ENCODE results near the gene RBFOX2. TPM values are rescaled to one million over a fixed set of nuclear protein-coding genes. Genes with fewer than 3 reads are reported as not detected.

Gene RBFOX2
- total and polyA plus RNA-seq, 2 donors (not counting 1 experiment from before 2014, with no cell fraction given) = not detected

- no peak overlapping the region for H3K27ac ChIP-seq (ENCODE audit: low read length in 2 of 2)
- H3K9ac ChIP-seq (ENCODE audit: low read length) = no peak overlapping the region
- Mint-ChIP-seq H3K27ac (no peak overlapping the region), H3K4me3 (no peak overlapping the region), H3K27me3 (peaks cover 65% of the 10 kb centered on the region), H3K9me3 (ENCODE audit: insufficient read depth) (no peaks in the 10 kb centered on the region), H3K4me1 (no peaks in the 10 kb centered on the region)
- H3K27me3 ChIP-seq (replicated peaks in 1 of 4; ENCODE audit: control extremely low read depth in 1 of 4, control insufficient read depth in 3 of 4, insufficient read depth in 4 of 4, low read length in 3 of 4) = peaks cover 0 to 46% (median 36%) of the 10 kb centered on the region in 4 experiments
- H3K4me3 ChIP-seq (ENCODE audit: control extremely low read depth in 1 of 5, extremely low read depth in 1 of 5, insufficient read depth in 1 of 5, low read depth in 2 of 5, low read length in 4 of 5) = no peak overlapping the region
- no peak overlapping the region for H3K4me2 ChIP-seq (replicated peaks; ENCODE audit: low read depth, low read length, poor library complexity, severe bottlenecking)
- ChIA-PET POLR2A (interaction anchor here (0.6 kb wide), 1 partner anchor 40 kb away, joined by 4 read pairs; no protein-coding TSS in a partner anchor), CTCF (no interaction called here)
- H3K9me3 ChIP-seq (ENCODE audit: control extremely low read depth in 1 of 3, control insufficient read depth in 2 of 3, insufficient read depth in 1 of 3, low read length in 2 of 3) = no peaks in the 10 kb centered on the region
- no peaks in the 10 kb centered on the region for H4K20me1 ChIP-seq (ENCODE audit: control insufficient read depth, insufficient read depth, low read length, poor library complexity, severe bottlenecking)
- no peaks in the 10 kb centered on the region for H3K36me3 ChIP-seq (replicated peaks in 1 of 2; ENCODE audit: control extremely low read depth in 1 of 2, control insufficient read depth in 1 of 2, extremely low read depth in 1 of 2, insufficient read depth in 2 of 2, low read length in 1 of 2)
- TF ChIP-seq CTCF (IDR thresholded peaks at IDR 0.05) (no peak), EZH2 (IDR thresholded peaks at IDR 0.05; ENCODE audit: borderline replicate concordance, insufficient read depth, low read depth, low read length, poor library complexity, severe bottlenecking) (no peak)
- no peak for ATAC-seq (ENCODE audit: low read depth)
- intact Hi-C loops (cut with micrococcal nuclease) = no loop called here
- H2AFZ ChIP-seq (ENCODE audit: insufficient read depth, low read depth, low read length, poor library complexity, severe bottlenecking) = no peak overlapping the region
- H3K4me1 ChIP-seq (ENCODE audit: control insufficient read depth in 2 of 2, insufficient read depth in 2 of 2, low read length in 2 of 2) = no peaks in the 10 kb centered on the region
- 83% methylated on average over 2 of the region's 2 CpGs for WGBS (ENCODE audit: insufficient coverage)
- no peak for DNase-seq
- H3K79me2 ChIP-seq (ENCODE audit: control insufficient read depth, insufficient read depth, low read length) = no peaks in the 10 kb centered on the region
These were observed 17.7 kb downstream of the RBFOX2 start for GRCh38 chr22:36010882-36011281.

GRCh38 chr22:36010090-36010489 is 18.5 kb downstream of the RBFOX2 start:
- CTCF ChIA-PET = no interaction called here
- Mint-ChIP-seq H3K4me1 (no peaks in the 10 kb centered on the region), H3K27ac (no peak overlapping the region), H3K4me3 (no peak overlapping the region), H3K27me3 (peaks cover 60% of the 10 kb centered on the region), H3K9me3 (ENCODE audit: insufficient read depth) (no peaks in the 10 kb centered on the region)
- peaks cover 0 to 40% (median 28%) of the 10 kb centered on the region in 4 experiments for H3K27me3 ChIP-seq (replicated peaks in 1 of 4; ENCODE audit: control extremely low read depth in 1 of 4, control insufficient read depth in 3 of 4, insufficient read depth in 4 of 4, low read length in 3 of 4)
- H3K4me1 ChIP-seq (ENCODE audit: control insufficient read depth in 2 of 2, insufficient read depth in 2 of 2, low read length in 2 of 2) = no peaks in the 10 kb centered on the region
- POLR2A ChIA-PET = interaction anchor here (0.6 kb wide), 1 partner anchor 40 kb away, joined by 4 read pairs; no protein-coding TSS in a partner anchor
- H3K9me3 ChIP-seq (ENCODE audit: control extremely low read depth in 1 of 3, control insufficient read depth in 2 of 3, insufficient read depth in 1 of 3, low read length in 2 of 3) = no peaks in the 10 kb centered on the region
- H4K20me1 ChIP-seq (ENCODE audit: control insufficient read depth, insufficient read depth, low read length, poor library complexity, severe bottlenecking) = no peaks in the 10 kb centered on the region
- ATAC-seq (ENCODE audit: low read depth) (no peak), DNase-seq (no peak)
- no peak overlapping the region for H2AFZ ChIP-seq (ENCODE audit: insufficient read depth, low read depth, low read length, poor library complexity, severe bottlenecking)
- intact Hi-C loops (cut with micrococcal nuclease) = no loop called here
- H3K27ac ChIP-seq (ENCODE audit: low read length in 2 of 2) = no peak overlapping the region
- TF ChIP-seq CTCF (IDR thresholded peaks at IDR 0.05) (no peak), EZH2 (IDR thresholded peaks at IDR 0.05; ENCODE audit: borderline replicate concordance, insufficient read depth, low read depth, low read length, poor library complexity, severe bottlenecking) (no peak)
- no peak overlapping the region for H3K4me2 ChIP-seq (replicated peaks; ENCODE audit: low read depth, low read length, poor library complexity, severe bottlenecking)
- H3K4me3 ChIP-seq (ENCODE audit: control extremely low read depth in 1 of 5, extremely low read depth in 1 of 5, insufficient read depth in 1 of 5, low read depth in 2 of 5, low read length in 4 of 5) = no peak overlapping the region
- H3K79me2 ChIP-seq (ENCODE audit: control insufficient read depth, insufficient read depth, low read length) = no peaks in the 10 kb centered on the region
- H3K36me3 ChIP-seq (replicated peaks in 1 of 2; ENCODE audit: control extremely low read depth in 1 of 2, control insufficient read depth in 1 of 2, extremely low read depth in 1 of 2, insufficient read depth in 2 of 2, low read length in 1 of 2) = no peaks in the 10 kb centered on the region
- WGBS (ENCODE audit: insufficient coverage) = 92% methylated on average over 10 of the region's 10 CpGs
- H3K9ac ChIP-seq (ENCODE audit: low read length) = no peak overlapping the region

All from B cell (primary cell).